Stimulated activated CD8-positive, alpha-beta memory T cell treated with anti-CD3 and anti-CD28 coated beads, Interleukin-12 subunit alpha, Interleukin-12 subunit beta, amount 100 ng/mL, for 1 hour (primary cell): Measurements from ENCODE around the gene RPL41.
"Not testable (repeated sequence)": the region's sequence is repeated elsewhere in the genome, so short reads cannot be mapped to it uniquely, and the experiment has no call there.

Source experiments
- DNase-seq: peaks from one replicate; pipeline ENCODE4 v3.0.0-alpha.2; 2020; ENCODE audit warnings: low read depth

RPL41 gene

GRCh38 chr12:56154818-56155217, 38.4 kb downstream of the RPL41 start:
- no peak for DNase-seq

- DNase-seq, result no peak
Observed at GRCh38 chr12:56155256-56155845, 38.9 kb downstream of the RPL41 start.

- not testable (repeated sequence) for DNase-seq
Observed at GRCh38 chr12:56156464-56157200, 40.2 kb downstream of the RPL41 start.

GRCh38 chr12:56157201-56158028, 41.0 kb downstream of the RPL41 start:
- peak; percentile 25 for DNase-seq

- DNase-seq, result peak; percentile 88
Observed at GRCh38 chr12:56158029-56158925, 41.8 kb downstream of the RPL41 start, which contains the start of gene MYL6. TSS of gene MYL6 (plus strand) at chr12:56158359. CDS start at chr12:56158402, 43 bp downstream.

GRCh38 chr12:56158926-56159461, 42.6 kb downstream of the RPL41 start:
- DNase-seq, result no peak

GRCh38 chr12:56159482-56160192, 43.2 kb downstream of the RPL41 start:
- DNase-seq, result no peak

- peak; percentile 43 for DNase-seq
Observed at GRCh38 chr12:56160193-56160763, 43.8 kb downstream of the RPL41 start.

GRCh38 chr12:56160894-56161689, 44.7 kb downstream of the RPL41 start:
- DNase-seq, result no peak

GRCh38 chr12:56161690-56162351, 45.4 kb downstream of the RPL41 start:
- no peak for DNase-seq

- no peak for DNase-seq
Observed at GRCh38 chr12:56162468-56163290, 46.2 kb downstream of the RPL41 start.

GRCh38 chr12:56163533-56164344, 47.3 kb downstream of the RPL41 start:
- no peak for DNase-seq

GRCh38 chr12:56164345-56164729, 47.9 kb downstream of the RPL41 start:
- no peak for DNase-seq

- no peak for DNase-seq
Observed at GRCh38 chr12:56165369-56165768, 48.9 kb downstream of the RPL41 start.
